Measurements from ENCODE around the gene INSYN2B.

Gene INSYN2B

GRCh38 chr5:169970339-169970738, 10.0 kb downstream of the INSYN2B start:
- DNase-seq (ENCODE audit: extremely low spot score), result no peak
- CTCF ChIA-PET, result interaction anchor here (2.4 kb wide), 1 partner anchor 10 kb away, joined by 16 read pairs; the partner anchor contains the start of gene INSYN2B
- POLR2A ChIA-PET, result no interaction called here
- TF ChIP-seq L3MBTL2 (conservative IDR thresholded peaks at IDR 0.05) (no peak), LEF1 (IDR thresholded peaks at IDR 0.05; ENCODE audit: borderline replicate concordance) (no peak), SUZ12 (IDR thresholded peaks at IDR 0.05) (no peak)

GRCh38 chr5:169964246-169964645, 16.0 kb downstream of the INSYN2B start:
- CTCF ChIA-PET, result interaction anchor here (2.2 kb wide), 2 partner anchors 16 to 107 kb away, joined by 5 to 12 read pairs; partner anchors contain the start of gene INSYN2B
- TF ChIP-seq ARNT (IDR thresholded peaks at IDR 0.05), result no peak
- no peak for TF ChIP-seq TARDBP (IDR thresholded peaks at IDR 0.05)
- TF ChIP-seq PKNOX1 (IDR thresholded peaks at IDR 0.05), result no peak
- TF ChIP-seq ELF4 (IDR thresholded peaks at IDR 0.05), result no peak
- no peak for TF ChIP-seq FOXA1 (IDR thresholded peaks at IDR 0.05)
- no peak for TF ChIP-seq LEF1 (IDR thresholded peaks at IDR 0.05; ENCODE audit: borderline replicate concordance)
- POLR2A ChIA-PET, result no interaction called here
- DNase-seq (ENCODE audit: extremely low spot score), result no peak

GRCh38 chr5:169960659-169961058, 19.6 kb downstream of the INSYN2B start:
- ChIA-PET CTCF (no interaction called here), POLR2A (no interaction called here)
- TF ChIP-seq CTBP1 (IDR thresholded peaks at IDR 0.05; ENCODE audit: borderline replicate concordance) (no peak), NFRKB (IDR thresholded peaks at IDR 0.05) (no peak), SP1 (IDR thresholded peaks at IDR 0.05) (no peak), FOXA1 (IDR thresholded peaks at IDR 0.05) (no peak), FOXM1 (IDR thresholded peaks at IDR 0.05; ENCODE audit: borderline replicate concordance) (no peak), SUZ12 (IDR thresholded peaks at IDR 0.05) (no peak), BHLHE40 (IDR thresholded peaks at IDR 0.05; ENCODE audit: borderline replicate concordance) (no peak), FOXK2 (IDR thresholded peaks at IDR 0.05) (no peak), TARDBP (IDR thresholded peaks at IDR 0.05) (no peak), ARNT (IDR thresholded peaks at IDR 0.05) (no peak), ZNF384 (IDR thresholded peaks at IDR 0.05) (no peak), L3MBTL2 (conservative IDR thresholded peaks at IDR 0.05) (no peak), ELF4 (IDR thresholded peaks at IDR 0.05) (no peak), LEF1 (IDR thresholded peaks at IDR 0.05; ENCODE audit: borderline replicate concordance) (no peak), PKNOX1 (IDR thresholded peaks at IDR 0.05) (no peak), HDGF (IDR thresholded peaks at IDR 0.05; ENCODE audit: borderline replicate concordance) (no peak)
- no peak for DNase-seq (ENCODE audit: extremely low spot score)

- ChIA-PET CTCF (interaction anchor here (2.1 kb wide), 1 partner anchor 22 kb away, joined by 7 read pairs; the partner anchor contains the start of gene INSYN2B), POLR2A (no interaction called here)
- no peak for DNase-seq (ENCODE audit: extremely low spot score)
- TF ChIP-seq SP1 (IDR thresholded peaks at IDR 0.05) (no peak), FOXM1 (IDR thresholded peaks at IDR 0.05; ENCODE audit: borderline replicate concordance) (no peak), TARDBP (IDR thresholded peaks at IDR 0.05) (no peak)
Observed at GRCh38 chr5:169958278-169958677, 22.0 kb downstream of the INSYN2B start.

- POLR2A ChIA-PET, result no interaction called here
- DNase-seq (ENCODE audit: extremely low spot score), result no peak
- CTCF ChIA-PET, result interaction anchor here (2.1 kb wide), 1 partner anchor 23 kb away, joined by 7 read pairs; the partner anchor contains the start of gene INSYN2B
- no peak for TF ChIP-seq CTBP1 (IDR thresholded peaks at IDR 0.05; ENCODE audit: borderline replicate concordance)
- TF ChIP-seq LEF1 (IDR thresholded peaks at IDR 0.05; ENCODE audit: borderline replicate concordance), result no peak
- TF ChIP-seq L3MBTL2 (conservative IDR thresholded peaks at IDR 0.05), result no peak
- no peak for TF ChIP-seq TARDBP (IDR thresholded peaks at IDR 0.05)
- TF ChIP-seq FOXM1 (IDR thresholded peaks at IDR 0.05; ENCODE audit: borderline replicate concordance), result no peak
- no peak for TF ChIP-seq FOXA1 (IDR thresholded peaks at IDR 0.05)
- no peak for TF ChIP-seq BHLHE40 (IDR thresholded peaks at IDR 0.05; ENCODE audit: borderline replicate concordance)
- no peak for TF ChIP-seq PKNOX1 (IDR thresholded peaks at IDR 0.05)
Observed at GRCh38 chr5:169956756-169957155, 23.5 kb downstream of the INSYN2B start.

- POLR2A ChIA-PET, result no interaction called here
Observed at GRCh38 chr5:169956126-169956525, 24.2 kb downstream of the INSYN2B start.

More at GRCh38 chr5:169956126-169956525, 24.2 kb downstream of the INSYN2B start:
- TF ChIP-seq TARDBP (IDR thresholded peaks at IDR 0.05) (no peak), ELF4 (IDR thresholded peaks at IDR 0.05) (no peak), SP1 (IDR thresholded peaks at IDR 0.05) (no peak), ARNT (IDR thresholded peaks at IDR 0.05) (no peak), FOXA1 (IDR thresholded peaks at IDR 0.05) (no peak), L3MBTL2 (conservative IDR thresholded peaks at IDR 0.05) (no peak), ZNF384 (IDR thresholded peaks at IDR 0.05) (no peak), BHLHE40 (IDR thresholded peaks at IDR 0.05; ENCODE audit: borderline replicate concordance) (no peak), CTBP1 (IDR thresholded peaks at IDR 0.05; ENCODE audit: borderline replicate concordance) (no peak), PKNOX1 (IDR thresholded peaks at IDR 0.05) (no peak), HDGF (IDR thresholded peaks at IDR 0.05; ENCODE audit: borderline replicate concordance) (no peak), LEF1 (IDR thresholded peaks at IDR 0.05; ENCODE audit: borderline replicate concordance) (no peak), FOXK2 (IDR thresholded peaks at IDR 0.05) (no peak), SUZ12 (IDR thresholded peaks at IDR 0.05) (no peak), NFRKB (IDR thresholded peaks at IDR 0.05) (no peak), FOXM1 (IDR thresholded peaks at IDR 0.05; ENCODE audit: borderline replicate concordance) (no peak)
- no peak for DNase-seq (ENCODE audit: extremely low spot score)
- CTCF ChIA-PET, result no interaction called here
